GM12878 (cell line): ENCODE data around the gene PLA2G2C.

Experiments used
- ATF3 ChIP-seq: IDR thresholded peaks from 2 replicates; pipeline ENCODE4 v1.6.1; 2011; ENCODE audit warnings: low read depth, mild to moderate bottlenecking, low read length, moderate library complexity, borderline replicate concordance; ENCODE audit errors: extremely low read depth
- CTCF ChIP-seq, 3 experiments: IDR thresholded peaks in 2 of 3; conservative IDR thresholded peaks in 1 of 3; 2 replicates each; pipeline ENCODE4 v1.5.1; 2011; ENCODE audit warnings: low read depth in 3 of 3, low read length in 3 of 3, mild to moderate bottlenecking in 3 of 3, control low read depth in 2 of 3, moderate library complexity in 2 of 3, inconsistent platforms in 1 of 3, mixed read lengths in 1 of 3; ENCODE audit not compliant: control insufficient read depth in 2 of 3, insufficient read depth in 1 of 3; ENCODE audit errors: extremely low read depth in 1 of 3
- HDGF ChIP-seq: fragments of 450-650 bp; IDR thresholded peaks from 2 replicates; pipeline ENCODE4 v1.6.1; 2016; ENCODE audit warnings: antibody characterized with exemption
- RAD21 ChIP-seq: IDR thresholded peaks from 2 replicates; pipeline ENCODE4 v1.6.1; 2011; ENCODE audit warnings: mild to moderate bottlenecking, low read depth, low read length, moderate library complexity; ENCODE audit not compliant: insufficient read depth
- ZNF622 ChIP-seq: fragments of 450-650 bp; IDR thresholded peaks from 2 replicates; pipeline ENCODE4 v1.6.1; 2017; ENCODE audit warnings: mild to moderate bottlenecking, inconsistent platforms

DNA sequence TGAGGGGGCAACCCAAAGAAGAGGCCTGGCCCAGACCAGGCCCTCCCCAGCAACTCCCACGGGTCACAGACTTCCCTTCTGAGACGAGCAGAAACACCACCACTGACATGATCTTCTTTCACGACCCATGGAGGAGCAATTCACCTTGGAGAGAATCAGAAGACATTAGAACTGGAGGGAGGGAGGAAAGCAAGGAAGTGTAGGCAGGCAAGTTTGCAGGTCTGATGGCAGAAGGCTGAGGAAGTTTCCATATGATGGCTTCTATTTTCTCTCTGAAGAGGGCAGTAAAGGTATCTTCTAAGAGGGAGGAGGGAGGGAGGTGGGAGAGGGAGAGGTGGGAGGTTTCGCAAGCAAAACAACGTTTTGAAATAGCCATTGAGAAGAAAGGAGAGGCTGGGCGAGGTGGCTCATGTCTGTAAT, 1.8 kb downstream of the PLA2G2C start:
- TF ChIP-seq CTCF (IDR thresholded peaks at IDR 0.05 in 2 of 3, conservative IDR thresholded peaks at IDR 0.05 in 1 of 3; ENCODE audit: control insufficient read depth in 2 of 3, extremely low read depth in 1 of 3, insufficient read depth in 1 of 3, low read depth in 3 of 3, low read length in 3 of 3) (no peak), ZNF622 (no peak), HDGF (no peak), ATF3 (no peak), RAD21 (no peak)
